ENCODE data around the gene ECT2.
"Not testable (repeated sequence)": the region's sequence is repeated elsewhere in the genome, so short reads cannot be mapped to it uniquely, and the experiment has no call there.

The ECT2 gene

GRCh38 chr3:172735014-172735413, 15.5 kb upstream of the ECT2 start:
- no peak for DNase-seq (ENCODE audit: low spot score)

DNA sequence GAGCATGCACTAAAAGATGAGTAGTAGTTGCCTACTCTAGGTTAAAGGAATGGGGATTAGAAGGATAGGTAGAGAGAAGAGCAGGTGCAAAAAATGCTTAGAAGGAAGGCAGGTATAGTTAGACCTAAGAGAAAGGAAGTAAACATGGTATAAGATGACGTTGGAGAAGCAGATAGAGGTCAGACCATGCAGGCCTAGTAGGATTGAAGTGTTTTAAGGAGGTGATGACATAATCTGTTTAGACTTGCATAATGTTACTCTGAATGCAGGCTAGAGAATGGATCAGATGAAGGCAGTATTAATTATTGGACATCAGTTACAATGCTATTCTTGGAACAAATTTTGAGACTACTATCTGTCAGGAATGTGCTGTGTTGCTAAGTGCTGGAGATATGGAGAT, 11.1 kb upstream of the ECT2 start:
- DNase-seq (ENCODE audit: low spot score) = no peak

DNA sequence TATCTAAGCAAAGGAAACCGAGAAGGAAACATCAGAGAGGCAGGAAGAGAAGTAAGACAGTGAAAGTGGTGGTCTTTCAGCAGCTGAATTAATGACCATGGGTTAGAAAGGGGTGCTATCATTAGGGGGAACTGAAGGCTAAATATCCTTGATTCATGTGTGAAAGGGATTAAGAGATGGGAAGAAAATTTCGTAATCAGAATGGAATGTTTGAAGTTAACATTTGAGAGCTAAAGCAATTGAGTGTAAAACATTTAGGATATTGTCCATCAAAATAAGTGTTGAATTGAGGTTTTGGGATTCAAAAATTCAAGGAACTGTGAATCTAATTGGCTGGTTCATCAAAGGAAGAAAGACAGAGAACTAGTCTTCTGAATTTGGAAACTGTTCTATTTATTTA, 4.1 kb upstream of the ECT2 start:
- DNase-seq (ENCODE audit: low spot score) = no peak

GRCh38 chr3:172749230-172749965, 1.1 kb upstream of the ECT2 start:
- DNase-seq (ENCODE audit: low spot score) = peak; percentile 99

DNA sequence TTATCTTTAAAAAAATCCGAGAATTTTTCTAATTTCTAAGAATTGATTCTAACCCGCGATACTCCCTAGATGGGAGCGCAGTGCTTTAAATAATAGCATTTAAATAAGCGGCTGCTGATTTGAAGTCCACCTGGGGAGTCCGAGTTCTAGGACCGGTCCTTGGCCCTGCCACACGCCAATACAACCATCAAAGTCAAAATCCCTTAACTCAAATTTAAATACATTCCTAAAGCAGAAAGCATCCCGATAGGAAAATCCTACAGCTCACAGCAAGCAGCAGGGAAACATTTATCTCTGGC, 508 bp upstream of the ECT2 start:
- no peak for DNase-seq (ENCODE audit: low spot score)

- peak; percentile 49 for DNase-seq (ENCODE audit: low spot score)
Measured at GRCh38 chr3:172751175-172751704, 714 bp downstream of the ECT2 start.

DNA sequence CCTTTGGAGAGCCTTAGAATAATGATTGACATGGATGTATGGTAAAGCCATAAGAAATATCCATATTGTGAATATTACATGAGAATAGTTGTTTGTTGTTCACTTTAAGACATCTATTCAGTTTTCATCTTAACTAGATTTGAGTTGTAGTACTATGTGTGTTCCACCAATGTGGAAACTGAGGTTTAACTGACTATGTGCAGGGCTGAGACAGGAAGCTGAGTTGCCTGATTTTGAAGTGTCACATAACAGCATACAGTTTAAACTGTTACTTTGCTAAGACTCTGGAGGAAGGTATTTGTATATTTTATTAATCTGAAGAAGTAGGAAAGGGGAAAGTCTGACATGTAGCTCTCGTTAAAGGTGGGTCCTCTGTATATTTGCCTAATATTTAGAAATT, 2.1 kb downstream of the ECT2 start:
- DNase-seq (ENCODE audit: low spot score) = no peak

- DNase-seq (ENCODE audit: low spot score) = no peak
Measured at GRCh38 chr3:172753125-172753524, 2.6 kb downstream of the ECT2 start.

- DNase-seq (ENCODE audit: low spot score) = not testable (repeated sequence)
Measured at GRCh38 chr3:172760416-172760815, 9.9 kb downstream of the ECT2 start.

- no peak for DNase-seq (ENCODE audit: low spot score)
Measured at GRCh38 chr3:172766241-172766640, 15.7 kb downstream of the ECT2 start.

GRCh38 chr3:172766718-172767405, 16.3 kb downstream of the ECT2 start:
- DNase-seq (ENCODE audit: low spot score) = no peak

GRCh38 chr3:172770382-172770781, 19.9 kb downstream of the ECT2 start:
- no peak for DNase-seq (ENCODE audit: low spot score)

GRCh38 chr3:172771672-172772071, 21.1 kb downstream of the ECT2 start:
- DNase-seq (ENCODE audit: low spot score) = no peak

DNA sequence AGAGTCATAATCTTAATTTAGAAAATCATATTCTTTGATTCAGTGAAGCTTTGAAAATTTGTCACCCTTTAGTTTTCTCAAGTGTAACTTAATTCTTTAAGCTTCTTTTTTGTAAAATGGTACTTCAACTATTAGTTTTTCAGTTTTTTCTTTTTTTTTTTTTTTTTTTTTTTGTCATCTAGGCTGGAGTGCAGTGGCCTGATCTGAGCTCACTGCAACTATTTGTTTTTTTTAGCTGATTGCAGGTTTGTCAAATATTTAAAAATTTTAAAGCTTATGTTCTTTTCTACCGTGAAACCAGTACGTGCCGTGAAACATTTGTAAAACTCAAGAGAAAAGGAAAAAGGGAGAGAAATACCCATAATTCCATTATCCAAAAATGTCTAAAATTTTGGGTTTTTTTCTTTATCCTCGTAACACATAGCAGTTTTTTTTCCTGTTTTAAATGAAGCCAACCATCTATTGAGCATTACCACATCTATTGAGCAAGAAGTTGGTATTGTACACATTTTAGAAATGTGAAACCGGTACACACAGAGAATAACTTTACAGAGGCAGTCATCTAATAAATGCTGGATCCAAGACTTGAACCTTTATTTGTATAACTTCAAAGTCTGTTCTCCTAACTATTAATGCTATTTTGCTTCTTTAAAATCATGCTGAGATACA, 25.7 kb downstream of the ECT2 start:
- DNase-seq (ENCODE audit: low spot score) = no peak

DNA sequence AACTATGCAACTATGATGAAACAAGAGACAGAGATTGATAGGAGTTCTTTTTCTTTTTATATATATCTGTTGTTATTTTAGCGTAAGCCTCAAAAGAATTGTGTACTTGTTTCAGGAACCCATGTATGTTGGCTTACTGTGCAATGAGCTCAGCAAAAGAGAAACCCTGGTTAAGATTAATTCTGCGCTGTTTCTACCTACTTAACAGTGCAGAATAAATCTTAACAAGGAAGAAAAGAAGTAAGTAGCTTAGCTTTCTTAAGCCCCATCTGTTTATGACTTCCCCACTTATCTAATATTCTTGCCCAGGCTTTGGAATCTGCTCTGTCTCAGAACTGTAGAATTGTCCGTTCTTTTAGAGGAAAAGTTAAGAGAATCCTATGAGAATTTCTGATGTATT, 27.4 kb downstream of the ECT2 start:
- DNase-seq (ENCODE audit: low spot score) = no peak

DNA sequence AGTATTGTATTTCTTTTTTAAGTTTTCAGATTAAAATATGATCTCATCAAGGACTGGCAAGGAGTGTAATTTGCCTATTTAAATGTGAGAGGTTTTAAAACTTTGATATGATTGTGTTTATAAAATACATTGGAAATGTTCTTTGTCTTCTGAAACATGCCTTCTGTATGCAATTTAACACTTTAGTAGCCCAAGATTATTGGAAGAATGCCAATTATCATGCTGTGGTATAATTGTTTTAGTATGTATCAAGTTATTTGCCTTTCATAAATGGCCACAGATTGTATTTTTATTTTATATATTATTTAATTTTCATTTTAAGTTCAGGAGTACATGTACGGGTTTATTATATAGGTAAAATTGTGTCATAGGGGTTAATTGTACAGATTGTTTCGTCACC, 31.7 kb downstream of the ECT2 start:
- DNase-seq (ENCODE audit: low spot score) = no peak

- DNase-seq (ENCODE audit: low spot score) = no peak
Measured at GRCh38 chr3:172786036-172786435, 35.5 kb downstream of the ECT2 start.

DNA sequence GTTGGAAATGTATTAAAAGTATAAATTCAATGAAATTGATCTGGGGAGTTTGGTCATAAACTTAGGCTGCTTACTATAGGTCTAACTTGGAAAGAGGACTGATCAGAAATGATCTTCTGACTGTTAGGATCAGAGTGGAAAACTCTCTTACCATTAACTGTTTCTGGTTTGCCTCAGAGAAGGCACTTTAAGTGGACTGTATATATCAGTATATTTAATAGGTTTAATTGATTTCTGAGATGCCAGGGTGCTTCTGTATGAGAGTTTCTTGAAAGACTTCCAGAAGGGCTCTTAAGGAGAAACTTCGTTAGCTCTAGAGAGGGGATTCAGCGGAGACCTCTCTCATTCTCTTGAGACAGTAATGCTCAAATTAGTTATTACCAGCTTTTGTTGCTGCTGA, 36.5 kb downstream of the ECT2 start:
- DNase-seq (ENCODE audit: low spot score) = no peak

- no peak for DNase-seq (ENCODE audit: low spot score)
Measured at GRCh38 chr3:172787746-172788145, 37.2 kb downstream of the ECT2 start.

DNA sequence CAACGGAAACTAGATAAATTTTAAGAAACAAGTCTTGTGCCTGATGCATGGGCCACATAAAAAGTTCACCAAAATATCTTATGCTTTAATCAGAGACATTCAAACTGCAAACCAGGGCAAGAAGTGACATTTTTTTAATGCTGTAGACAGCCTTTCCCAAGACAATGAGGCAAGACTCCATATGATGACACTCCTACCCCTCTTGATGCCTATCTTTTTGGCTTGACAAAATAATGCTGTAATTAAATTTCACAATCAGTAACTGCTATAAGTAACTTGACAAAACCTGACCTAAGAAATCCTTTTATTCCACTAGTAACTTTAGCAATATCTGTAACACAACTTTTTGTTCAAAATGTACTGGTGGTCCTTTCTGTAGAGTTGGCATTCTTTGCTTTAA, 48.7 kb downstream of the ECT2 start:
- no peak for DNase-seq (ENCODE audit: low spot score)

GRCh38 chr3:172800156-172800555, 49.6 kb downstream of the ECT2 start:
- DNase-seq (ENCODE audit: low spot score) = no peak

- no peak for DNase-seq (ENCODE audit: low spot score)
Measured at GRCh38 chr3:172803489-172803888, 53.0 kb downstream of the ECT2 start.

DNA sequence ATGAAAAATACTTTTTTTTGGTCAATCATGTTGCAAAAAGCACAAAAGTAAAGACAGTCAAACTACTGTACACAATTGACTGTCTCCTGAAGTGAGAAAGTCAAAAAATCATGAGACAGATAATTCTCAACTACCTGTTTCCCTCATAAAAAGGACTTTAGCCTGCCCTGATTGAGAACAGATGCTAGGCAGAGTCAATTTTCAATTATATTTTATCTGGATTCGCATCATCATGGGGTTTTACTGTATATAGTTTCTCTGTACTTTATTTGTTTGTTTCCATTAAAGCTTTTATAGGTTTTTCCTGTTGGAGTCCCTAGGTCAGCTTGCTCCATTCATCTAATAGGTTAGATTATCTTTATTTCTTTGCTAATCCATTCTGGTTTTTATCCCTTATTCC, 53.8 kb downstream of the ECT2 start:
- no peak for DNase-seq (ENCODE audit: low spot score)
